HG03520 (cell line): ENCODE results near the gene DAB2.

Experiments
- ATAC-seq: cut with Tn5 transposase; IDR thresholded peaks from one replicate; pipeline ENCODE4 v1.9.1; 2021; ENCODE audit warnings: mild to moderate bottlenecking, moderate library complexity; ENCODE audit not compliant: unreplicated experiment

Gene DAB2

DNA sequence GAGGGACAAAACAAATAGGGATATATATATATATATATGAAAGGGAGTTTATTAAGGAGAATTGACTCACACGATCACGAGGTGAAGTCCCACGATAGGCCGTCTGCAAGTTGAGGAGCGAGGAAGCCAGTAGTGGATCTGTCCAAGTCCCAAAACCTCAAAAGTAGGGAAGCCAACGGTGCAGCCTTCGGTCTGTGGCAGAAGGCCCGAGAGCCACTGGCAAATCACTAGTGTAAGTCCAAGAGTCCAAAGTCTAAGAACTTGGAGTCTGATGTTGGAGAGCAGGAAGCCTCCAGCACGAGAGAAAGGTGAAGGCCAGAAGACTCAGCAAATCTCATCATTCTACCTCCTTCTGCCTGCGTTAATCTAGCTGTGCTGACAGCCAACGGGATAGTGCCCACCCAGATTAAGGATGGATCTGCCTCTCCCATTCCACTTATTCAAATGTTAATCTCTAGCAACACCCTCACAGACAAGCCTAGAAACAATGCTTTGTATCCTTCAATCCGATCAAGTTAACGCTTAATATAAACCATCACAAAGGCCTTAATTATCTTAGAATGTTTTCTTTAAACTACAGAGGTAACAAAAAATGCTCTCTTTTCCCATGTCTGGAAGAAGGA, 23.8 kb upstream of the DAB2 start:
- ATAC-seq, result no peak

- ATAC-seq, result no peak
These were observed 23.2 kb upstream of the DAB2 start for GRCh38 chr5:39447968-39448367.

- ATAC-seq, result no peak
These were observed 22.3 kb upstream of the DAB2 start for GRCh38 chr5:39447059-39447458.

GRCh38 chr5:39446231-39446630, 21.5 kb upstream of the DAB2 start:
- ATAC-seq, result no peak

DNA sequence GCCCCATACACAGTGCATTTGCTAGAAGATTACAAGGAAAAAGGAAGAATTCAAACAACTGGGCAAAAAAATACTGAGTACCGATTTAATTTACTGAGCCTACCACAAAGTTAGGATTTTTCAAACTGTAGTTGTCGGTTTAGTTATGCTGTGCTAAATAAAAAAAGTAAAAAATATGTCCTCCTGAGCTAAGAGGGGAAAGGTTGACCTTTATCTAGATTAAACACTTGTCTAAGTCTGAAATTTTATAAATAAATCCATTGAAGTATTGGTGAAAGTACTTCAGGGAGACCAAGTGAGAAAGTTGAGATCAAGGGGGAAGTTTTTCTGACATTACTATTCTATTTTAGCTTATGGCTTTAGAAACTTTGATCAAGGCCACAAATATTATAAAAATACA, 19.1 kb upstream of the DAB2 start:
- no peak for ATAC-seq

GRCh38 chr5:39442991-39443390, 18.2 kb upstream of the DAB2 start:
- no peak for ATAC-seq

DNA sequence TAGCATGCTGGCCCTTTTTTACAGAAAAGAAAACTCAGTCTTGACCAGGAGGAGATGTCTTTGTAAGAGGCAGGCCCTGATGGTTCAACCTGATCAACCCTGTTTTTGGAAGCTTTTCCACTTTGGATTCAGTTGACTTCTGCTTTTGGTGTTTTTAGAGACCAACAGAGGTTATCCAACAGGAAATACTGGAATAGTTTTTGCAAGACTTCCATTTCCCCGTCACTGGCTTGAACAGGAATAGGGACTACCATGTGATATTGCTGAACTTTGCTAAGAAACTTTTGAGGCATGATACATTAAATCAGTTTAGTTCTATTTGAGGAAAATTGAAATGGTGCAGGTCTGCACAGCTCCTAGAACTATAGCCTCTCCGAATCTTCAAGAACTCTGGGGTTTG, 17.1 kb upstream of the DAB2 start:
- no peak for ATAC-seq

DNA sequence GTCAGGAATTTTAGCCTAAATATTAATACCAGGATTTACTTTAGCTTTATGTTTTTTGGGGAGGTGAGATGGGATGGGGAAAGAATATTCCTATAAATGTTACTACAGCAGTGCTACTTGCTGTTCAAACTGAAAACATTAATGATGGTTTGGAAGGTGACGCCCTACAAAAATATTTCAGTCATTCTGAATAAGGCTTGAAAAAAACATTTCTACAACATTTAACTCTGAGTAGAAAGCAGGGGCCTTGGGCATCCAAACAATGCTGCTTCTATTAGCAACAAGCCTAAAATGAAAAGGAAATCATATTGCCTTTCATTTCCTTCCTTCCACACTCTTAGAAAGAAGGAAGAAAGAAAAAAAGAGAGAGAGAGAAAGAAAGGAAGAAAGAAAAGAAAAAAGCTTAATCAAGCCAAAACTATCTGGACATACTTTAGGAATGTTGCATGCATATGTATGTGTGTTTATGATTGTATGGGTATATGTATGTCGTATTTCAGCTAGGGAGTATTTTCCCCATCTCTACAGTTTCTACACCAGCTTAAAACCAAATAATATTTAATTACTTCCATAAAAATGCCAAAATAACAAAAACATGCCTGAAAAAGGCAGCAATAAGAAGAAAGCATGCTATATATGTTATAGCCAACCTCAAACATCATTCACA, 16.3 kb upstream of the DAB2 start:
- ATAC-seq, result no peak

DNA sequence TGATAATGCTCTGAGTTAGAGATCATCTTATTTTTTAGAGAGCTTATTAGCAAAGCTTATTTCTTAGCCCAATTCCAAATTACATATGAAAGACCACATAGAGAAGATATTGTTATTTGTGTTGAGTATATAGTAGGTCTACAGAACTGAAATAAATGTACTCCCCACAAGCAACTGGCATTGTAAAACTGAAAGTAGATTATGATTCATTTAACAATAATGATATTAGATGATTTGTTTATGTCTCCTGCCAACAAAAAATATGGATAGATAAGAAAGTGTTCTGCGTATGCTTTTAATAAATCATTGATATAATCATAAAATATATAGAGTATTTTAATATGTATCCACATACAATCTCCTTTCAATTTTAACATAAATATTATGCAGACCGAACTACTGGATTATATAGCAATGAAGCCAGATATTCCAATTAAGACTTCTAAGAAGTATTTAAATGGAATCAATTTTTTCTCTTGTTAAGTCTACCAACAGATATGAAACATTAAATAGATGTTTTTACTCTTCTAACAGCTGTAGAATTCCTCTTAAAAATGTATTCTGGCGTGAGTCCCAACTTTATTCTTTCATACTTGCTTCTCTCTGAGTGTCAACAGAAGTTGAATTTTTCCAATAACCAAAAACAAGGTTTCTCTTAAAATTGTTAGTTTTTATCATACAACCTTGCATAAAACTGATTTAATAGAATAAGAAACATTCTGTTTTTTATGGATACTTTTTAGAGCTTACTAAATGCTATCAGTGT, 15.6 kb upstream of the DAB2 start:
- no peak for ATAC-seq

GRCh38 chr5:39439582-39440162, 14.9 kb upstream of the DAB2 start:
- ATAC-seq, result no peak

GRCh38 chr5:39437467-39437866, 12.7 kb upstream of the DAB2 start:
- no peak for ATAC-seq

DNA sequence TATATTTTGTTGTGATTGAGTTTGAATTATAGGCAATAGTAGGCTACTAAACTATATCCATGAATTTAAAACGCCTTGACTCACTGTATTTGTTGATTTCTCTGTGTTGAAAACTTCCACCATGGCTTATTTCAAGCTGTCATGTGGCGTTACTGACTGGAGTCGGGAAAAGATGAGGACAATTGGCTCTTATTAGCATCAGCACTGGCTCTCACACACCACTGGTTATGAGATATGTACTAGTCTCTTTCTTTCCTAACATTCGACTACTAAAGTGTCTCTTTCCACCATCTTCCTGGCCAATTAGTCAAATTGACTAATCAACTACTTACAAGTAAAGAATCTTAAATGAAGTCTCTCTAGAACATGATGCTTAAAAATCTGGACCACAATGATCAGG, 9.1 kb upstream of the DAB2 start:
- ATAC-seq, result no peak

GRCh38 chr5:39432696-39433530, 8.1 kb upstream of the DAB2 start:
- ATAC-seq, result no peak

- ATAC-seq, result no peak
These were observed 5.7 kb upstream of the DAB2 start for GRCh38 chr5:39430461-39430860.

- ATAC-seq, result no peak
These were observed 3.9 kb upstream of the DAB2 start for GRCh38 chr5:39428640-39429039.

DNA sequence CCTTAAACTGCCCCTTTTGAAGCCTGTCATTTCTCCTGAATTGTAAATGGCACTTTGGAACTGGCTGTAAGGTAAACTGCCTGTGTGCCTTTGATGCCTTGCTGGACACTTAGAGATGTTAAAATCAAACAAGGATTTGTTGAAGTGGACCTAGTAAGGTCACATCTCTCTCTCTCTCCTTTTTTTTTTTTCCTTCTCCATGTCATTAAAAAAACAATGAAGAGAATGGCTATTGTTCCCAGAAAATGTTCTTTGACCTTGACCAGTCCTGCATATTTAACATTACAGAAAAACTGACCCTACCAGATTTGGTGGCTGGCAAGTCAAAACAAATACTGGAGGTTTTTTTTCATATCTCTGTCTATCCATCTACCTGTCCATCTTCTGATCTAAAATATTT, 2.9 kb upstream of the DAB2 start:
- no peak for ATAC-seq

DNA sequence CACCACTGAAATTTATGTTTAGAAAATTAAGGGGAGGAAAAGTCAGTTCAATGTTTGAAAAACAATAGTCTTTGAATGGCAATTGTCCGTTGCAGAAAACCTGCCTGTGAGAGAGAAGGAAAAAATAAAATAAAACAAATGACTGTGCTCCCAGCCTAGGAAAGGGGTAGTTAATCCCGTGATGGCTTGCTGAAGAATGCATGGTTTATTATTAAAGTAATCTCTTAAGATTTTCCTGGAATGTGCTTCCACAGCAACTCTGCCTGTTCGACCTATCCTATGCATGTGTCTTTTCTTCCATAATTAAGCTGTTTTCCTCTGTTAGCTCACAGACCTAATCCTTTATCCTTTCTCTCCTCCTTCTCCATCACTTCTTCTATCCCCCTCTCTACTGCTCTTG, 2.4 kb upstream of the DAB2 start:
- ATAC-seq, result no peak

- ATAC-seq, result no peak
These were observed 1.9 kb upstream of the DAB2 start for GRCh38 chr5:39426746-39427105.

DNA sequence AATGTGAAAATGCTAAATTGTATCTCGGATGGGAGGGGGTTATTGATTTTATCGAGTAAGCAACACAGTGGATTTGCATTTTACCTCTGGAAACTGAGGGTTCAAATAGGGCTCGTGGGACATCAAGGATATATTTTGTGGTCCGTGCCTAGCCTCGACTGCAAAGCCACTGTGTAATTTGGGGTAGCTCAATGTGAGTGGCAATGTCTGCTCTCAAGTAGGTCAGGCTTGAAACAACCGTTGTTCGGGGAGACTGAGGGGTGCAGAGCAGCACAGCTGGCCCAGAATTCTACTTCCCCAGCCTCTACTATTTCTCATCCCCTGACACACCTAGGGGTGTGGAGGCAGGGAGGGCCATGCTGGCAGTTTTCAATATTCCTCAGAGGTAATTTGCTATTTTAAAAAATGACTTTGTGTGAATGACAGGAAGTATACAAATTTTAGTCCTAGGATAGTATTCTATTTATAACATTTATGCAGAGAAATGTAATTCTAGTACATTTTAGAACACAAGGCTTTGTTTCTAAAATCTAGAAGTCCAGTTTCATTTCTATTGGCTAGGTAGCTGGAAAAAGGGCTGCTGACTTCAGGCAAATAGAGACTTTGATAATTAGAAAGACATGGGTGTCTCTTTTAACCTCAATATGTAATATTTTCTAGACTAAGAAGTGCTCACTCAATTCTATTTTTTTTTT, 1.4 kb upstream of the DAB2 start:
- ATAC-seq, result no peak

- ATAC-seq, result no peak
These were observed 1.4 kb downstream of the DAB2 start for GRCh38 chr5:39423331-39423751.
